HG02973 (cell line): Measurements from ENCODE around the gene APLNR.

Experiments
- ATAC-seq: cut with Tn5 transposase; IDR thresholded peaks from one replicate; pipeline ENCODE4 v1.9.1; 2021; ENCODE audit warnings: moderate library complexity; ENCODE audit not compliant: unreplicated experiment

Gene APLNR

DNA sequence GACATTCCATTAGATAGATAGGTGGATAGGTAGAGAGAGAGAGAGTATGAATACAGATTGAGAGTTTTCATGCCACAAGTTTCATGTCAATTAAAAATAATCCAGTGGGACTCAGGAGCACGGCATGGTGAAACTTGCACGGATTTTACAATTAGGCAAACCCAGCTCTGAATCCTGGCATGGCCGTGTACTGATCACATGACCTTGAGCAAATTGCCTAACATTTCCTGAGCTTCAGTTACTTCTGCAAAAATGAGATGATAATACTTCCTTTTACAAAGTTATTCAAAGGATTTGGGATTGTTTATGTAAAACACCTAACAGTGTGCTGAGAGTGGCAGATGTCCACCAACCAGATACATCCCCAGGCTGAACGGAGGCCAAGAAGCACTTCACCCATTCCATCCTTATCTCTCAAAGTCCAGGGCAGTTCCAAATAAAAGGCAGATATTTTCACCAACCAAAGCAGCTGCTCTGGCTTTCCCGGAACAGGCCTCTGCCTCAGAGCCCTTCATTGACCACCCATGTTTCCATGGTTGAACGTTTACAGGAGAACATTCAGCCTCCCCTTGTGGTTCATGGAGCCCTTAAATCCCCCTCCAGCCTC, 17.9 kb downstream of the APLNR start:
- ATAC-seq = no peak

DNA sequence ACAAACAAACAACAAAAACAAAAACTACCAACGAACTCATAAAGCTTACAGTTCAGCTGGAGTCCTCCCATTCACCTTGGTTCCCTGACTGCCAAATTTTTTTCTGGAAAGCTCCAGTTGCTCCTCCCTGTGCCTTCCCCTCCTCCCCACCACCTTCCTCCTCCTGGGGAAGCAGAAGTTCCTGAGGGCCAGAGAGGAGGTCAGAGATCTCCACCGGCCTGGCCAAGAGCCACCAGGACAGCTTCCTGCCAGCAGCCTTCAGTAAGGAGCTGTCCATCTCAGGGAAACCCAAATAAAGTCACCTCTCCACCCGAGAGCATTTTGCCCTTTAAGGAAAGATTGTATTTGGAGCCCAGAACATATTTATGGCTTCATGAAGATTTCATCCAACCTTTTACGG, 20.0 kb downstream of the APLNR start:
- no peak for ATAC-seq

DNA sequence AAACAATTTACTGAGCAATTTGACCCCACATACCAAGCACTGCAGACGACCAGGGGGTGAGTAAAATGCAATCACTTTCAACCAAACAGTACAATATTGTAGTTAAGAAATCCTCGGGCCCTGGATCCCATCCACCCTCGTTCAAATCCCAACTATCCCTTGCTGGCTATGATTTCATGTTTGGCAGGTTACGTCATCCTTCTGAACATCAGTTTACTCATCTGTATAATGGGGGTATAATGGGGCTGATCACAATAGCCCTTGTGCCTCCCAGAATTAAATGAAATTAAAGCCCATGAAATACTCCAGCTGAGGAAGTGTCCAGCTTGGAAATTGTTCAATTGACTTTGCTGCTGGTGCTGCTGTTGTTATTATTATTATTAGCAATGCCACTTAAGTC, 20.6 kb downstream of the APLNR start:
- no peak for ATAC-seq

DNA sequence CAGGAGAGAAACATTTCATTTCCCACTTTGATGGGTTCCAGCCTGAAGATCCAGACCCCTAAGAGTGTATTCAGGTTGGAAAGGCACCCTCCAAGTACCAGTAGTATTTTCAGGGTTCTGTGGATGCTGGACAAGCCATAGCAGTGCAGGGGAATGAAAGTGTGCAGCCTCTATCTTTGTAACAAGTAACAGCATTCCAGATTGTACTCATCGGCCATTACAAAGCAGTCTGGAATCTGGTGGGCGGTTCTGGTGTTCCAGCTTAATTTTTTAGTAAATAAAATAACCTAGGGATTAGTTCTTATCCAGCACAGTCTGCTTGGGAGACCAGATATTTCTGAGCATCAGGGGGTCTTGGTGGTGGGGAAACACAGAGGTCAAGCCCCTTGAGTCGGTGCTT, 22.6 kb downstream of the APLNR start:
- ATAC-seq = no peak

DNA sequence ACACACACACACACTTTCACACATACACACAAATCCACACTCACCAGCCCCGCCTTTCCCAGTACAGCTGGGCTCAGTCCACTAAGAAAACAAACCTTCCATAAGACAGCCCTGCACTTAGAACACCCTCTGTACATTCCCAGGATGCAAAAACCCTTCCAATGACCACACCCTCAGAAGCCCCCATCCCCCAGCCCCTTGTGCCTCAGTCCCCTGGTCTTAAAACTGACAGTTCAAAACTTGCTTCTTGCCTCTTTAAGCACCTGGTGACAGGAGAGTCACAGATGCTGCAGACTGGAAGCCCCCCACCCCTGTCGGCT, 23.0 kb downstream of the APLNR start:
- no peak for ATAC-seq

DNA sequence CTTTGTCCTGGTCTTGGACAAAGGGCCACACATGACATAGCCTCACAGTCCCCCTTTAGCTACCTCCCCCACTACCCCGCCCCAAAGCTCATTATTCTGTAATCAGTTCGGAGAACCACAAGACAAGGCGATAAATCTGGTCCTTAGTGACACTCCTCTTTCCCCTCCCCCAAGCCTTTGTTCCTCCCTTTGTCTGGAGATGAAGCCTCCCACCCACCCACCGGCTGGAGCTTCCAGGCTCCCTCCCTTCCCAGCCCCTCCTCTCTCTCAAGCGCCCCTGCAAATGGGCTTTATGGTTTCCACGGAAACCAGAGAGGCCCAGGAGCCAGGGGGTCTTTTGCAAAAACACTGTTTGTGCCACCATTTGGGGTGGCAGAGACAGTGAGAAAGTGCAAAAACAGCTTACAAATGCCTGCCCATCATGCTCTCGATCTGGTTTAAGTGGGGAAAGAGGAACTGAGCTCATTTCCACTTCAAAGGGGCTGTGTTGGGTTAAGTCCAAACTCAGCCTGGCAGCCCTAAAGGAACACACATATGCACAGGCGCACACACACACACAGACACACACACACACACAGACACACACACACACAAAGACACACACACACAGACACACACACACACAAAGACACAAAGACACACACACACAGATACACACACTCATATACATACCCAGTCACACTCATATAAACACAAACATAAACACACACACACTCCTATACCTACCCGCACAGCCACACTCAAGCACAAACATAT, 23.5 kb downstream of the APLNR start:
- no peak for ATAC-seq

DNA sequence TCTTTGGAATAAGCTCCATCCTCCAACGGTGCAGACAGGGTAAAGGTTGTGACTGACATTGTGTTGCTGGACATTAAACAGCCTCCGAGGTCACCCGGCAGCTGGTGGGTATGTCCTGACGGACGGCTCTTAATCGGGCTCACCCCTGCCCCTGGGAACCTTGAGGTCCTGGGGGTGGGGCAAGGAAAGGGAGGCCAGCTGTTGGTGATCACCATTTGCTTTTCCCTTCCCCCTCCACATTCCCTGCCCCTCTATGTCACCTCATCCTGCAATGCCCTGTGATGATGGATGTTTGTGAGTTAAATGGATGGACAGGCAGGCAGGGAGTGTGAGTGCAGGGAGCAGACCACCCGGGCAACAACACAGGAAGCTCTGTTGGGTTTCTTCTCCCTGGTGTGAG, 26.3 kb downstream of the APLNR start:
- no peak for ATAC-seq

DNA sequence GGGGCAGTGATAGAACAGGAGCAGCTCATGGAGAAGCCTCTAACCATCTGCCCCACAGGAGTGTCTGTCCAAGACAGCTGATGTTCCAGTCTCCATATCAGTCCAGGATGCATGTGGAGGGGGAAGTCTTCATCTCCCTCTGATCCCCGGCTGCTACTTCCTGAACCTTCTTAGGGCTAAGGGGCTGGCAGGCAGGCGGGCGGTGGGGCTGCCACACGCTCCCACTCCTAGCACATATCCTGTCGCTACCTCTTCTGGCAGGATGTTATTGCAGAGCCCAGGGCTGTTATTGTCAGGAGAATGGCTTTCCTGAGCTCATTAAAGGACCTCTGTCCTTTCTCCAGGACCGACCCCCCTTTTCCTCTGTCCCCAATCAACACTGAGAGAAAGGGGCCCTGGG, 29.9 kb downstream of the APLNR start:
- ATAC-seq = no peak

DNA sequence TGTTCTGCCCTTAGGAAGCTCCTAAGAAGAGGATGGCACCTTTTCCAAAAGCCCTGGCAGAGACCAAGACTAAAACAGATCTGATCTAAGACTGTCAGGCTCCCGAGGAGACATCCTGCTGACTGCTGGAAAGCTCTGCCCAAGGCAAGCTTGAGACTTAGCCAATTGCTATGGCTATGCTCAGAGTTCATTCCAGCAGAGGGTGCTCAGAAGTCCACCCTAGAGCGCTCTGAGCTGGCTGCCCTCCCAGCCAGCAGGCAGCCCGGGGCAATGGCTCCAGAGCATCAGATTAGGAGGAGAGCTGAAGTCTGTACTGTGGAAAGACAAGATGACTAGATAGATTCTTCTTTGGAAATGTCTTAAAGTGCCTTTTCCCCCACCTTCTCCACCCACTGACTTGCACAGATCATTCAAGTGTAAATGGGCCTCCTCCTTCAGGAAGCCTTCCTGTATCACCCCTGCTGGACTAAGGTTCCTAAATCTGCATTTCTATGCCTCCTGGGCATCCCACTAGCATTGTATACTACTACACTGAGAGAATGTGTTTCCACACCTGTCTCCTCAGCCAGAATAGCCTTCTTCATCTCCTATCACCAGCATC, 31.9 kb downstream of the APLNR start:
- ATAC-seq = no peak

DNA sequence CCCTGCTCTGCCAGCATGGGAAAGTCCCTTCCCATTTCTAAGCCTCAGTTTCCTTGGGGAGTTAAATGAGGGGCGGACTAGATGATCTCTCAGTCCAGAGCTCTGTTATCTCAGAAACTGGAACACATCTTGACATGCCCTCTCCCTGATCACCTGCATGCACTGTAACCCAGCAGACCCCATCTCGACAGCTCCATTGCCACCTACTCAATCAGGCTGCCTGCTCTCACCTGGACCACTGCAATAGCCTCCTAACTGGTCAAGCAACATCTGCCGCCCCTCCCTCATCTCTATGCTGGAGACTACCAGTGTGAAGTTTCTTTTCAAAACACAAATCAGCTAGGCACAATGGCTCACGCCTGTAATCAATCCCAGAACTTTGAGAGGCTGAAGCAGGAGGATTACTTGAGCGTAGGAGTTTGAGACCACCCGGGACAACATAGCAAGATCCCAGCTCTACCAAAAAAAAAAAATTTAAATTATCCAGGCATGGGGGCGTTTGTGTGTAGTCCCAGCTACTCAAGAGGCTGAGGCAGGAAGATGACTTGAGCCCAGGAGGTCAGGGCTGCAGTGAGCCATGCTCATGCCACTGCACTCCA, 33.1 kb downstream of the APLNR start:
- ATAC-seq = no peak

DNA sequence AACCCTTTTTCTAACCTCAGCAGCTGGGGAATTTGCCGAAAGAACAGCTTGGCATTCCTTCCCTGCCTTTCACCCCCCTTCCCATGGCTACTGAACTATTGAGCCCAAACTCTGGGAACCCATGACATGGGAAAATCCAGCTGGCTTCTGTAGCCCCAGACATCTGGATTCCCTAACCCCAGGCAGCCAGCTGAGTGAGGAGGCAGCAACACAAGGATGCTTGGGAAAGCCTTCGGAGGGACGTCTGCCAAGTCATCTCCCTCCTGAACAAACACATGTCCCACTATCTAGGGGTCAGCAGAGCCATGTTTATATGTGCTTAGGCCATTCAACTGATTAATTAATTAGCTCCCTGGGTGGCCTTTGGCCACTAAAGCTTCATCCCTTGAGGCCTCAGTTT, 33.7 kb downstream of the APLNR start:
- no peak for ATAC-seq

DNA sequence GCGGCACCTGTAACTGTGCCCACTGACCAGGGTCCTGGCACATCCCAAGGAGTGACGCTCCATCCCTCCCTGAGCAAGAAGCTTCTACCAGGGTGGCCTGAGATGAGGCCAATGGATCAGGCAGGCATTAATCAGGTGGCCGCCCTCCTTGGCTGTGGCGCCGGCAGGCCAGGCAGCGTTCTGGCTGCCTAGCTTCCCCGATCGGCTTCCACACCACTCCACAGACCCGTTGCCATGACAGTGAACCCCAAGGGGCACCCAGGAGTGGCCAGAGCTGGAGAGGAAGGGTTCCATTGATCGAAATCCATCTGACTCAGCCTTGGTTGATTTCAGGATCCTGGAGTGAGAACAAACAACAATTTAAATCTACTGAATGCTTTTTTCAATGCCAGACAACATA, 34.8 kb downstream of the APLNR start:
- ATAC-seq = no peak

DNA sequence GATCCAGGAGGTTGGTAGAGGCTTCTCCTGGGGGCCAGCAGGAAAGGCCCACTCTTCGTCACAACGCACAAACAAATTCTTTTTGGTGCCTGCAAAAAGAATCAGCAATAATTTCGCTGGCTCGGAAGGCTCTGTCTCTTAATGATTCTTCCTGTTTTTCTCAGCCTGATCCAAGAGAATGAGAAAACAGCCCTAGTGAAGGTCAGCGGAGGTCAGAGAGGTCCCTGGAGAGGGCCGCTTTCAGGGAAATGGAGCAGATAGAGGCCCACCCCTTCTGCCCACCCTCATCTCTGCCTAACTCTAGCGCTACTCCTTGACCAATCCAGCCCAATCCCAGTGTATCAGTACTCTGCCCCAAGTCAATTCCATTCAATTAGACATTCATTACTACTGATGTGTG, 36.1 kb downstream of the APLNR start:
- no peak for ATAC-seq

DNA sequence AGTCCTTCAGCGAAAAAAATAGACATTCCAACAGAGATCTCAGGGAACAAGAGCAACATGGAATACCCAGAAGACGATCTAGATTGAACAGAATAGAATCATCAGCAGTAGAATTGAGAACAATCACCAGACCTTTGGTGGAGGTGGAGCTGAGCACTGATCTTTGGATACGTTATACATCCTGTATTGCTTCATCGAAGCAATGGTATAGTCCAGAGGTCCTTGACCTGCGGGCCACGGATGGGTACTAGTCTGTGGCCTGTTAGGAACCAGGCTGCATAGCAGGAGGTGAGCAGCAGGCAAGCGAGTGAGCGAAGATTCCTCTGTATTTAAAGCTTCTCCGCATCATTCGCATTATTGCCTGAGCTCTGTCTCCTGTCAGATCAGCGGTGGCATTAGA, 37.7 kb downstream of the APLNR start:
- no peak for ATAC-seq

DNA sequence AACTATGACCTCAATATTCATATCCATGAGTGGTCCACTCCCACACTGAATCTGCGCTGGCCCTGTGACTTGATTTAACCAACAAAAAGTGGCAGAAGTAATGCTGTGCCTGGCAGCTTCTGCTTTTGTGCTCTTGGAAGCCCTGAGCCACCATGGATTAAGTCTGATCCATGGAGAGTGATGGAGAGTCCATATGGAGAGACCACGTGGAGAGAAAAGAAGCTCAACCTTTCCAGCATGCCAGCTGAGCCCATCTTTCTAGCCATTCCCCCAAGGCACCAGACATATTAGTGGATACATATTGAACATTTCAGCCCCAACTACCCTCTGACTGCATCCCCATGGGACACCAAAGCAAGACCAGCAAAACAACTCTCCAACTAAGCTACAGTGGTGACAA, 39.3 kb downstream of the APLNR start:
- no peak for ATAC-seq

DNA sequence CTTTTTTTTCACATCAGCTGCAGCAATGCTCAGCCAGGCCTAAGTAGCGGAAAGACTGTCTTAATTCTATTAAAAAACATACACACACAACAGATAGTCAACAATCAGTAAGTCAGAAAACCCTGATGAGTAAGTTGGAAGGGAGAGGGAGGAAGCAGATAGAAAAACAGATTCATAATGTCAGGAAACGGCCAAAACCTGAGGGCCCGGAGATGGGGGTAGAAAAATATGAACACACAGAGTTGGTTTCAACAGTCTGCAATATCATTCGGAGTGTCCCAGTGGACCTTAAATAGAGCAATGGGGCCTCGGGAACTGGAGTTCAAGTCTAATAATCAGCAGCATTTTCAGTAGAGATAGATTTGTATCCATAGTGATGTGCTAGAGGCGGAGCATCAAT, 40.5 kb downstream of the APLNR start:
- no peak for ATAC-seq

DNA sequence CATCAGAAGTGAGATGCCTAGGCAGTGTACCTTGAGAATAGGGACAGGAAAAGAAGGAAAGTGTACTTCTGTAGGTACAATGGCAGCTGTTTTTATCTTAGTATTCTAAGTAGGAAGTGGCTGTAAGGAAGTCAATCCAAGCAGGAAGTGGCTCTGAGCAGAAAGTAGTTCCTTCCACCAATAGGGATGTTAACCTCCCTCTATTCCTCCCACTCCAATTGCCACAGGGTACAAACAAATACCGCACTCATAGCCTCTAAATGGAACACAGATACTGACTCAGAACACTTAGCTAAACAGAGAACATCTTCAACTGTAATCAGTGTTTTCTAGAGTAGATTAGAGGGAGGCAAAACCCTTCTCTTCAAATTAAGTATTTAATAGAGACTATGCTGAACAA, 44.7 kb downstream of the APLNR start:
- ATAC-seq = no peak

DNA sequence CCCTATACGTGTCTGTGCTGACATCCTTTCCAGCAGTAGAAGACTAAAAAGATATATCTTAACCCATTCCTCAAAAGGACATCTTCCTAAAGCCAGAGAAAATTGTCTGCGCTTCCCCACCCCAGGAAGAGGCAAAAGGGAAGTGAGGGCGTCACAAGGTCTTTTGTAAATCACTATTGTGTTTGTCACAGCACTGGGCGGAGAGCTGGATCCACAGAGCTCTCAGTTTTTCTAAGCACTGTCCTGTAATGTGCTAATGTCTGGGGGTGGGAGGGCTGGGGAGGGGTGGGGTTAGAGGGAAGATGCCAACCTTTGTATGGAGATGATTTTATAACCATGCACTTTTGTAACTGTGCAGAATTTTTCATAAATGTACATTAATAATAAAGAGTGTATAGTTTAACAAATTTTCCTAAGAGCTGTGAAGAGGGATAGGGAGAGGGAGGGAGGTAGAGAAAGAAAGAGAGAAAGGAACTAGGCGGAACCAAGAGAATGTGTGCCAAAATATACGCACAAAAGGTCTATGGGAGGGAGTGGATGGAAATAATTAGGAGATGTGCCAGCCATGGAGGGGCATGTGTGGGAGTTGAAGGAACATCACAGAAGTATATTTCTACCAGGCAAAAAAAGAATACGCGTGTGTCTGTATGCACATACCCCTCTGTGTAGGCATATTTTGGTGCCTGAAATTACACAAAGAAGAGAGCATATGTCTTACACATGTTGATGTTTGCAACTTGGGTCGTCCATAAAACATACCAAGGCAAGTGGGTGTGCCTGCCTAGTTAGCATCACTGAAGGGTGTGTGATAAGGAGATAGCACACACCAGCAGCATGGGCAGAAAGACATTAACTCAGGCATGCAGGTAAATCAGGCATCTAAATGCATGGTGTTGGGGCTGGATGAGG, 45.5 kb downstream of the APLNR start:
- no peak for ATAC-seq

DNA sequence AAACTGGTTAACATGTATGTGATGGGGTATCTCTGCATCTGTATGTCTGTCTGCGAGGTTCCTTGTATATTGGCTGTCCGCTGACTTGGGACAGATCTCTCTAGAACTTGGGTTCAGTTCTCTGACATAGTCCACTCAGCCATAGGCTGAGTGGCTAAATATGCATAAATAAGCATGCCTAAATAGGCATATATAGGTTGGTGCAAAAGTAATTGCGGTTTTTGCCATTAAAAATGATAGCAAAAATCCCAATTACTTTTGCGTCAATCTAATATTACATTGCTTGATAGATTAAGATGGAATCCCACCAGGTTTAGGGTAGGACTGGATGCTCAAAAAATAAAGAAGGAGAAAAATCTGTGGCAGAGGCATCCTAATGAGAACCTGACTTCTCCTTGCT, 46.5 kb downstream of the APLNR start:
- ATAC-seq = no peak
